HG02870 (cell line): ENCODE measurements around the gene PPM1F.
"Not testable (repeated sequence)": the region's sequence is repeated elsewhere in the genome, so short reads cannot be mapped to it uniquely, and the experiment has no call there.

Experiments
- ATAC-seq: cut with Tn5 transposase; IDR thresholded peaks from one replicate; pipeline ENCODE4 v1.9.1; 2021; ENCODE audit warnings: mild to moderate bottlenecking, moderate library complexity; ENCODE audit not compliant: unreplicated experiment

Gene PPM1F

GRCh38 chr22:21942407-21943343 lies 10.0 kb downstream of the PPM1F start:
- ATAC-seq = no peak

GRCh38 chr22:21941921-21942320 lies 10.7 kb downstream of the PPM1F start:
- no peak for ATAC-seq

DNA sequence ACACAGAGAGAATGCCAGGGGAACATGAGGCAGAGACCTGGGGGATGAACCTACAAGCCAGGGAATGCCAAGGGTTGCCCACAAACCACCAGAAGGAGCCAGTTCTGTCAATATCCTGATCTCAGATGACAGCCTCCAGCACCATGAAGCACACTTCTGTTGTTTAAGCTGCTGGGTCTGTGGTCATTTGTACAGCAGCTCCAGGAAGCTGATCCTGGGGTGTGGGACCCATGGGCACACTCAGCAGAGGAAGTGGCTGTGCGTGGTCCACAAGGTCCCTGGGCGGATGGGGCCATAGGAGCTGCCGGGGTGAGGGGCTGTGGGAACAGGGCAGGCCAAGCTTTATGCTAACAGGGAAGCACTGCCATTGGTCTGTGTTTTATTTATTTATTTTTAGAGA lies 12.1 kb downstream of the PPM1F start:
- no peak for ATAC-seq

- ATAC-seq = not testable (repeated sequence)
Measured at GRCh38 chr22:21939935-21940334, 12.7 kb downstream of the PPM1F start.

GRCh38 chr22:21939461-21939913 lies 13.2 kb downstream of the PPM1F start:
- no peak for ATAC-seq

- no peak for ATAC-seq
Measured at GRCh38 chr22:21938906-21939305, 13.7 kb downstream of the PPM1F start.

GRCh38 chr22:21938071-21938822 lies 14.4 kb downstream of the PPM1F start:
- ATAC-seq = peak; percentile 84

- no peak for ATAC-seq
Measured at GRCh38 chr22:21937821-21938070, 14.9 kb downstream of the PPM1F start.

GRCh38 chr22:21937041-21937820 lies 15.4 kb downstream of the PPM1F start:
- ATAC-seq = no peak

DNA sequence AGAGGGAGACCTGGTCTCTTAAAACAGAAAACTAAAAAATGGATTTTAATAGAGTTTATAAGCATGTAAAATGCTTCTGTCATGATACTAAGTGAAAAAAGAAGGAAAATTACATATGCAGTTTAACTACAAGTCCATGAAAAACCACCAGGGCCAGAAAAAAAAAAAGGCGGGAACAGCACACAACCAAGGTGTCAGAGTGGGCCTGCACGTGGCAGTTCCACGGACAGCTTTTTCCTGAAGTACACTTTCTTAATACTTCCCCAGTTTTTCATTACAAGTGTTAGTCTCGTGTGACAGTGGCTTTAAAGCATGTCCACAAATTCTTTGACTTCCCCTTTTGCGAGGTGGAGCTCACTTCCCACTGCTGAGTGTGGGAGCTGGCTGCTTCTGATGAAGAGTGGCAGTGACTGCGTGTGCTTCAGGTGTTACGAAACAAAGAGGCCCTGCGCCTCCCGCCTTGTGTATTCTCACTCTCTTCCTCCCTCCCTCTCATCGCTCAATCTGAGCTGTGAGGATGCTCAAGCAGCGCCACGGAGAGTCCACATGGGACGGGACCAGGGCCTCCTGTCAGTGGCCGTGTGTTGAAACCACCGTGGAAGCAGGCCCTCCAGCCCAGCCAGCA lies 16.4 kb downstream of the PPM1F start:
- no peak for ATAC-seq

GRCh38 chr22:21933910-21934309 lies 18.7 kb downstream of the PPM1F start:
- ATAC-seq = no peak

DNA sequence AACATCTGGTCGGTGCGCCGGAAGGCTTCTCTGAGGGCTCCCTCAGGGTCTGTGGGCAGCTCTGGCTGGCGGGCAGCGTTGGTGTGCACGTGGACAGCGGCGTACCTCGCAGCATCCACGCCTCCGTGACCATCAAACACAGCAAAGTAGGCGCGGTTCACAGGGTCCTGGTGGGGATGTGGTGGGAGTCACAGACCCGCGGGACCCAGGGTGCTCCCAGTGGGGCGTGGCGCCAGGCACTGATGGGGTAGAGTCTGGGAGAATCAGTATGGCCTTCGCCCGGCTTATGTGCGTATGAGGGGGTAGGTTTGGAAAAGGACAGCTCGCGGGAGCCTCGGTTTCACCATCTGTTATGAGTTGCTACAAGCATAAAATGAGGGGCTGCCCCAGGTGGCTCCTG lies 19.2 kb downstream of the PPM1F start:
- ATAC-seq = no peak

- no peak for ATAC-seq
Measured at GRCh38 chr22:21932347-21932746, 20.3 kb downstream of the PPM1F start.

GRCh38 chr22:21931056-21931455 lies 21.6 kb downstream of the PPM1F start:
- ATAC-seq = no peak

DNA sequence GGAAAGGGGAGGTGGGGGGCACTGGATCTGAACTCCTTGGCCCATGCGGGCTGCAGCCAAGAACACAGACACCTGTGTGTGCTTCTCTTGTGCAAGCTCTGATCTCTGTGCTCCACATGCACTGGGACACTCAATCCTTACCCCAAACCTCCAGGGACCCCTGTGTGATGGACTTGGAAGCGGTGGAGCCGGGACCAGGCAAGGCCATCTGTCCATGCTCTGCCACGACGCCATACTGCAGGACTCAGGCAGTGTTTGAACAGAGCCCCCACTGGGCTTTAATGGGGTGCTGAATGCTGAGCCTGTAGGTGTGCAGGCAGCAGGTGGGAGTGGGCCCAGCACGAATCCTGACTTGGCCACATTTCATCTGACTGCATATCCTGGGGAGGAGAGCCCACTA lies 23.4 kb downstream of the PPM1F start:
- no peak for ATAC-seq

GRCh38 chr22:21928048-21928447 lies 24.6 kb downstream of the PPM1F start:
- no peak for ATAC-seq

GRCh38 chr22:21927174-21927823 lies 25.3 kb downstream of the PPM1F start:
- no peak for ATAC-seq

DNA sequence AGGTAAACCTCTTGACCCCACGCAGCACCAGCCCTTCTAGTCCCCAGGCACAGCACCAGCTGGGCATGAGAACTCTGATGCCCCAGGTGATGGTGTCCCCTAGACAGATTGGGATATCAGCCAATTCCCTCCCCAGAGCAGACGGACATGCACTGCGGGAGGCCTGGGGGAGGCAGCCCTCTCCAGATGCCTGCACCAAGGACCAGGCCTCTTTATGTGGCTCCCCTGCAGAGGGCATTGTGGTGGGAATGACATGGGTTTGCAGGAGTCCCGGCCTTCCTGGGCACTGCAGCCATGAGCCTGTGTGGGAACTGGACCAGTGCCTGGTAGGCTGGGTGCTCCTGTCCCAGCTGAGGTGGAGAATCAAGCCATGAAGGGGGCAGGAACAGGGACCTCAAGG lies 25.9 kb downstream of the PPM1F start:
- no peak for ATAC-seq

DNA sequence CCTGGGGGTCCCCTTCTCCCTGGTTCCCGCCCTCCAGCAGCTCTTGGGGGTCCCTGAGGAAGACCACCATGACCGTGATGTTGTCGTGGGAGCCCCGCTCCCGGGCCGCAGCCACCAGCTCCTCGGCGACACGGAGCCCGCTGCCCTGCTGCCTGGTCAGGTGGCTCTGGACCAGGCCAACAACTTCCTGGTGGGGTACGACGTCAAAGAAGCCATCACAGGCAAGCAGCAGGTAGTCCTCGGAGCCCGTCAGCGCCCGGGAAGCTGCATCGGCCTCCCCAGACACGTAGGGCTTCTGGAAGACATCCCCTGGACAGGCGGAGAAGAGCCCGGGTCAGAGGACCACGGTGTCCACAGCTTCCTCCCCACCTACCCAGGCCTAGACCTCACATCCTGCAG lies 29.5 kb downstream of the PPM1F start:
- ATAC-seq = no peak

DNA sequence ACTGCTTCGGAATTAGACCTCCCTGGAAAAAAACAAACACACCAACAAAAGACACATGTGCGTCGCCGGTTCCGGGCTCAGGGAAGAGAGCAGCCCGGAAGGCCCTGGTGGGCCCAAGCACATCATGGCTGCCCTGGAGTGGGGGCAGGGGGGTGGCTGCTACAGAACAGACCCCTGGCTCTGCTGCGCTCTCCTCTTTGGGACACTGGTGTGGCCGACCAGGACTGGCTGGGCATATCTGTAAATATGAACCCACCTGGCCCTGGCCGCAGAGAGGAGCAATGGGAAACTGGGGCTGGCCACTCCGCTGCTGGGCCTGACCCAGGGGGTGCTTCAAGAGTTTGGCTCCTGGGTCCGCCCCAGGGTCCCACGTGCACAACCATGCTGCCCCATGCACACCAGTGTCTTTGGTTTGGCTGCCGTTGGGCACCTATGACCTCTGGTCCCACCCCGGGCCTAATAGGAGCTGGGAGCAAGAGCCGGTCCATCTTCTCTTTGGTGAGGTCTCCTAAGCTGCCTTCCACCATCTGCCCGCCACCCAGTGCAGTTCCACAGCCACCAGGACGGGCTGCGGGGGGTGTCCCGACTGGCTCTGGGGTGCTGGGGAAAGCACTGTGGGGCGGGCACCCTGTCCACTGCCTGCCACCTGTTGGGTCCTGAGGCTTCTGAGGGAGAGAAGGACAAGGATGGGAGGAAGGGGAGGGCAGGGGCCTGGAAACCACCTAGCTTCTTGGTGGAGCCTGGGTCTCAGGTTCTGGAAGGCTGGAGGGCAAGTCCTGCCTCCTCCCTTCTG lies 30.1 kb downstream of the PPM1F start:
- no peak for ATAC-seq
